HepG2 (cell line): ENCODE results near the gene NDFIP2. TPM values are rescaled to one million over a fixed set of nuclear protein-coding genes. Genes with fewer than 3 reads are reported as not detected.

Experiments used
- ATAC-seq: fragments of 200-7000 bp; cut with Tn5 transposase; 3 replicates; pipeline ENCODE4 v1.9.1; 2020; ENCODE audit warnings: mild to moderate bottlenecking, moderate library complexity
- BruUV-seq: library from RNA; stranded (reverse); fragments of 400-500 nt; replicated peaks from 2 replicates; lab custom pipeline; 2021; lab: Mats Ljungman, UMichigan
- CTCF ChIA-PET: fragments of 300-600 bp; formaldehyde crosslinking; extraction: SDS; loops from one replicate; lab custom pipeline; 2021; ENCODE audit warnings: low total read pairs, inconsistent platforms, low intra/inter-chr PET ratio; lab: Yijun Ruan, JAX
- POLR2A ChIA-PET: fragments of 350-600 bp; sonication (Branson Sonifier 250); formaldehyde crosslinking; loops from one replicate; lab custom pipeline; 2020; ENCODE audit warnings: antibody characterized with exemption, inconsistent platforms; lab: Yijun Ruan, JAX
- DNase-seq: peaks from one replicate; pipeline ENCODE4 v3.0.0-alpha.2; 2015; ENCODE audit warnings: low spot score
- FAIRE-seq: peaks from 3 replicates; lab custom pipeline; 2011; peaks lifted over from hg19 to GRCh38; lab: Jason Lieb, UNC
- H2AFZ ChIP-seq: one replicate; pipeline ENCODE4 v1.6.1; 2011; ENCODE audit warnings: low read length, inconsistent platforms
- H3K27ac ChIP-seq: fragments of 300-600 bp; 3 replicates; pipeline ENCODE4 v1.8.0; 2011; ENCODE audit warnings: mixed run types, mild to moderate bottlenecking, mixed read lengths, low read length, inconsistent platforms; ENCODE audit not compliant: insufficient read depth; ENCODE audit errors: extremely low read length
- H3K27me3 ChIP-seq, 2 experiments: fragments of 200-600 bp in 1 of 2; 2 replicates in 1 of 2; 3 replicates in 1 of 2; pipeline versions ENCODE4 v1.6.0 to v1.8.0; 2011; ENCODE audit warnings: low read length in 2 of 2, mild to moderate bottlenecking in 2 of 2, moderate library complexity in 2 of 2, inconsistent platforms in 1 of 2; ENCODE audit not compliant: insufficient read depth in 2 of 2, control insufficient read depth in 1 of 2
- H3K36me3 ChIP-seq, 2 experiments: fragments of 200-600 bp in 1 of 2; replicated peaks in 1 of 2; 2 replicates in 1 of 2; 3 replicates in 1 of 2; pipeline versions ENCODE4 v1.5.1 to v1.8.0; 2011; ENCODE audit warnings: low read length in 2 of 2, inconsistent platforms in 1 of 2; ENCODE audit not compliant: insufficient read depth in 2 of 2, control insufficient read depth in 1 of 2
- H3K4me1 ChIP-seq: 2 replicates; pipeline ENCODE4 v1.5.1; 2012; ENCODE audit warnings: low read length, inconsistent platforms; ENCODE audit not compliant: insufficient read depth
- H3K4me2 ChIP-seq: 2 replicates; pipeline ENCODE4 v1.6.0; 2011; ENCODE audit warnings: low read depth, low read length, inconsistent platforms
- H3K4me3 ChIP-seq, 3 experiments: fragments of 200-600 bp in 1 of 3; sonication (generic), shearing (Covaris generic) in 1 of 3; replicated peaks in 1 of 3; 2 replicates each; pipeline ENCODE4 v1.5.1; 2011 to 2016; ENCODE audit warnings: low read length in 3 of 3, inconsistent platforms in 2 of 3, low read depth in 2 of 3, mild to moderate bottlenecking in 2 of 3, control low read depth in 1 of 3, mixed read lengths in 1 of 3; ENCODE audit not compliant: insufficient read depth in 1 of 3
- H3K79me2 ChIP-seq: one replicate; pipeline ENCODE4 v1.6.1; 2011; ENCODE audit warnings: low read length, inconsistent platforms; ENCODE audit not compliant: insufficient read depth
- H3K9ac ChIP-seq: 2 replicates; pipeline ENCODE4 v1.6.0; 2011; ENCODE audit warnings: mild to moderate bottlenecking, low read depth, low read length, inconsistent platforms; ENCODE audit not compliant: insufficient read depth
- H3K9me3 ChIP-seq: 2 replicates; pipeline ENCODE4 v1.5.1; 2012; ENCODE audit warnings: mild to moderate bottlenecking, low read length
- H4K20me1 ChIP-seq: 2 replicates; pipeline ENCODE4 v1.6.0; 2011; ENCODE audit warnings: inconsistent platforms, mild to moderate bottlenecking, low read length, moderate library complexity; ENCODE audit not compliant: insufficient read depth
- ETV5 ChIP-seq: IDR thresholded peaks from 2 replicates; pipeline ENCODE4 v1.6.1; 2018; ENCODE audit warnings: missing biosample characterization, missing genetic modification reagents, inconsistent platforms, borderline replicate concordance
- IKZF1 ChIP-seq: fragments of 450-650 bp; IDR thresholded peaks from 2 replicates; pipeline ENCODE4 v1.7.1; 2016
- KMT2B ChIP-seq: IDR thresholded peaks from 2 replicates; pipeline ENCODE4 v1.6.1; 2016; ENCODE audit warnings: missing genetic modification reagents, missing compliant biosample characterization
- MAFG ChIP-seq: sonication (generic); formaldehyde crosslinking; IDR thresholded peaks from 2 replicates; pipeline ENCODE4 v1.5.1; 2020; ENCODE audit warnings: mild to moderate bottlenecking, missing genetic modification reagents
- NRL ChIP-seq: sonication (generic); formaldehyde crosslinking; IDR thresholded peaks from 2 replicates; pipeline ENCODE4 v1.5.0; 2020; ENCODE audit warnings: missing genetic modification reagents, mild to moderate bottlenecking, moderate library complexity, borderline replicate concordance
- PHB2 ChIP-seq: fragments of 450-650 bp; IDR thresholded peaks from 2 replicates; pipeline ENCODE4 v1.6.1; 2018; ENCODE audit not compliant: partially characterized antibody
- POLR2AphosphoS2 ChIP-seq: IDR thresholded peaks from 2 replicates; pipeline ENCODE4 v1.6.1; 2011; ENCODE audit warnings: low read depth, low read length, improper control_type of control experiment
- PRDM15 ChIP-seq: sonication (generic); formaldehyde crosslinking; IDR thresholded peaks from 2 replicates; pipeline ENCODE4 v1.4.0; 2020; ENCODE audit warnings: missing genetic modification reagents
- RNF2 ChIP-seq: fragments of 450-650 bp; conservative IDR thresholded peaks from 2 replicates; pipeline ENCODE4 v1.6.1; 2016; ENCODE audit warnings: low read depth
- ZBTB38 ChIP-seq: sonication (generic); formaldehyde crosslinking; IDR thresholded peaks from 2 replicates; pipeline ENCODE4 v1.5.1; 2020; ENCODE audit warnings: mild to moderate bottlenecking, missing genetic modification reagents
- ZFP90 ChIP-seq: sonication (generic); formaldehyde crosslinking; IDR thresholded peaks from 2 replicates; pipeline ENCODE4 v1.8.0; 2022; ENCODE audit warnings: missing genetic modification reagents, mild to moderate bottlenecking, inconsistent platforms, borderline replicate concordance
- ZNF12 ChIP-seq: sonication (generic); formaldehyde crosslinking; IDR thresholded peaks from 2 replicates; pipeline ENCODE4 v1.5.0; 2020; ENCODE audit warnings: missing genetic modification reagents
- ZNF160 ChIP-seq: sonication (generic); formaldehyde crosslinking; IDR thresholded peaks from 2 replicates; pipeline ENCODE4 v1.8.0; 2022; ENCODE audit warnings: mild to moderate bottlenecking, inconsistent platforms, missing genetic modification reagents
- ZNF670 ChIP-seq: sonication (generic); formaldehyde crosslinking; IDR thresholded peaks from 2 replicates; pipeline ENCODE4 v1.8.0; 2022; ENCODE audit warnings: mild to moderate bottlenecking, missing genetic modification reagents, borderline replicate concordance
- WGBS: methylation state at CpG from one replicate; pipeline ENCODE4 v1.1.6; 2017; ENCODE audit warnings: low lambda C conversion rate; 5-methylcytosine and 5-hydroxymethylcytosine counted together
- in situ Hi-C: cut with HindIII; loops from 2 replicates; pipeline ENCODE4 v1.10.0; 2017; ENCODE audit warnings: low pct_unique_long_range_greater_than_20kb; ENCODE audit not compliant: extremely low pct_ligation_motif_present
- intact Hi-C: fragments of 100-400 bp; cut with micrococcal nuclease; formaldehyde crosslinking; loops from one replicate; pipeline ENCODE4 v1.10.0; 2022; ENCODE audit not compliant: unreplicated experiment
- polyA plus RNA-seq, 8 experiments: library from polyadenylated mRNA; depleted of rRNA in 3 of 8; stranded (reverse) in 7 of 8; unstranded in 1 of 8; fragments of >200 nt; fragmentation: Illumina TruSeq in 4 of 8; extraction: Trizol in 4 of 8; gene quantifications; 2 replicates each; pipeline versions ENCODE4 v1.2.1 to v1.2.3, GENCODE V29; 2011 to 2016; ENCODE audit warnings: low read depth in 4 of 8, missing spikeins in 1 of 8, mixed read lengths in 1 of 8; ENCODE audit not compliant: insufficient read depth in 1 of 8
- total RNA-seq, 5 experiments: library from RNA; depleted of rRNA; stranded (reverse); fragments of >200 nt; fragmentation: Illumina TruSeq; extraction: Trizol; gene quantifications; 2 replicates each; pipeline ENCODE4 v1.2.3, GENCODE V29; 2016; ENCODE audit warnings: low read depth in 1 of 5
- TF ChIP-seq, protein P1 (sequence below): IDR thresholded peaks from 2 replicates; pipeline ENCODE4 v1.6.1; 2012; ENCODE audit warnings: inconsistent platforms
- TF ChIP-seq, protein P2 (sequence below): IDR thresholded peaks from 2 replicates; pipeline ENCODE4 v1.6.1; 2016; ENCODE audit warnings: mild to moderate bottlenecking, missing biosample characterization, missing genetic modification reagents
- TF ChIP-seq, protein P3 (sequence below): sonication (generic); formaldehyde crosslinking; IDR thresholded peaks from 2 replicates; pipeline ENCODE4 v1.5.1; 2020; ENCODE audit warnings: missing genetic modification reagents, mild to moderate bottlenecking, borderline replicate concordance
- TF ChIP-seq, protein P4 (sequence below): sonication (generic); formaldehyde crosslinking; IDR thresholded peaks from 2 replicates; pipeline ENCODE4 v1.8.0; 2023; ENCODE audit warnings: mild to moderate bottlenecking, missing genetic modification reagents

NDFIP2 gene
- total and polyA plus RNA-seq, 2 of the 13 experiments (the other 11 are each of a cell fraction or from before 2014, with no cell fraction given), result 23.2 to 32.0 TPM

GRCh38 chr13:79533781-79534400 lies 52.9 kb downstream of the NDFIP2 start:
- intact Hi-C loops (no loop called here), in situ Hi-C loops (no loop called here)
- Histone ChIP-seq H3K4me1 (no peaks in the 10 kb centered on the region), H3K27me3 (no peaks in the 10 kb centered on the region), H4K20me1 (no peaks in the 10 kb centered on the region), H3K9me3 (no peaks in the 10 kb centered on the region), H2AFZ (no peak overlapping the region), H3K4me3 (no peak overlapping the region), H3K36me3 (peaks cover 0 to 5% of the 10 kb centered on the region in 2 experiments; a peak in 1 of 5 replicates), H3K9ac (no peak overlapping the region), H3K27ac (no peak overlapping the region), H3K79me2 (no peaks in the 10 kb centered on the region), H3K4me2 (no peak overlapping the region)
- POLR2A ChIA-PET, result no interaction called here
- BruUV-seq, result no TSS peak
- DNase-seq (no peak), FAIRE-seq (no peak), ATAC-seq (no peak)
- CTCF ChIA-PET, result no interaction called here
- WGBS, result 95% methylated on average over 6 of the region's 6 CpGs
- no peak for TF ChIP-seq ZFP90 (CRISPR knock-in tag)
- TF ChIP-seq ZBTB38 (CRISPR knock-in tag), result no peak
- no peak for TF ChIP-seq PHB2
- TF ChIP-seq, protein P1, sequence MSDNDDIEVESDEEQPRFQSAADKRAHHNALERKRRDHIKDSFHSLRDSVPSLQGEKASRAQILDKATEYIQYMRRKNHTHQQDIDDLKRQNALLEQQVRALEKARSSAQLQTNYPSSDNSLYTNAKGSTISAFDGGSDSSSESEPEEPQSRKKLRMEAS, result no peak
- no peak for TF ChIP-seq MAFG
- no peak for TF ChIP-seq ZNF670 (CRISPR knock-in tag)
- no peak for TF ChIP-seq NRL (CRISPR knock-in tag)
- TF ChIP-seq ZNF160 (CRISPR knock-in tag), result no peak
- no peak for TF ChIP-seq KMT2B
- no peak for TF ChIP-seq ZNF12 (CRISPR knock-in tag)
- no peak for TF ChIP-seq ETV5
- TF ChIP-seq, protein P2, sequence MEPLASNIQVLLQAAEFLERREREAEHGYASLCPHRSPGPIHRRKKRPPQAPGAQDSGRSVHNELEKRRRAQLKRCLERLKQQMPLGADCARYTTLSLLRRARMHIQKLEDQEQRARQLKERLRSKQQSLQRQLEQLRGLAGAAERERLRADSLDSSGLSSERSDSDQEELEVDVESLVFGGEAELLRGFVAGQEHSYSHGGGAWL (CRISPR knock-in tag), result no peak
- TF ChIP-seq POLR2AphosphoS2, result no peak
- TF ChIP-seq PRDM15, result no peak
- TF ChIP-seq, protein P3, sequence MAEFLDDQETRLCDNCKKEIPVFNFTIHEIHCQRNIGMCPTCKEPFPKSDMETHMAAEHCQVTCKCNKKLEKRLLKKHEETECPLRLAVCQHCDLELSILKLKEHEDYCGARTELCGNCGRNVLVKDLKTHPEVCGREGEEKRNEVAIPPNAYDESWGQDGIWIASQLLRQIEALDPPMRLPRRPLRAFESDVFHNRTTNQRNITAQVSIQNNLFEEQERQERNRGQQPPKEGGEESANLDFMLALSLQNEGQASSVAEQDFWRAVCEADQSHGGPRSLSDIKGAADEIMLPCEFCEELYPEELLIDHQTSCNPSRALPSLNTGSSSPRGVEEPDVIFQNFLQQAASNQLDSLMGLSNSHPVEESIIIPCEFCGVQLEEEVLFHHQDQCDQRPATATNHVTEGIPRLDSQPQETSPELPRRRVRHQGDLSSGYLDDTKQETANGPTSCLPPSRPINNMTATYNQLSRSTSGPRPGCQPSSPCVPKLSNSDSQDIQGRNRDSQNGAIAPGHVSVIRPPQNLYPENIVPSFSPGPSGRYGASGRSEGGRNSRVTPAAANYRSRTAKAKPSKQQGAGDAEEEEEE (CRISPR knock-in tag), result no peak
- TF ChIP-seq RNF2, result no peak
- TF ChIP-seq, protein P4, sequence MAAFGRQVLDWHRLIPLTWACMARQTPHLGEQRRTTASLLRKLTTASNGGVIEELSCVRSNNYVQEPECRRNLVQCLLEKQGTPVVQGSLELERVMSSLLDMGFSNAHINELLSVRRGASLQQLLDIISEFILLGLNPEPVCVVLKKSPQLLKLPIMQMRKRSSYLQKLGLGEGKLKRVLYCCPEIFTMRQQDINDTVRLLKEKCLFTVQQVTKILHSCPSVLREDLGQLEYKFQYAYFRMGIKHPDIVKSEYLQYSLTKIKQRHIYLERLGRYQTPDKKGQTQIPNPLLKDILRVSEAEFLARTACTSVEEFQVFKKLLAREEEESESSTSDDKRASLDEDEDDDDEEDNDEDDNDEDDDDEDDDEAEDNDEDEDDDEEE (CRISPR knock-in tag), result no peak
- no peak for TF ChIP-seq IKZF1
